Kidney (tissue), 14 donors: Measurements from ENCODE around the gene ACO1. TPM values are rescaled to one million over a fixed set of nuclear protein-coding genes. Genes with fewer than 3 reads are reported as not detected.
A peak's percentile ranks its signal among the peaks of the same experiment; 100 is the strongest.

Experiments used
- DNase-seq, 5 donors: peaks; one replicate each; pipeline ENCODE4 v3.0.0-alpha.2; 2013 to 2020
- FAIRE-seq: peaks from 2 replicates; lab custom pipeline; 2012; peaks lifted over from hg19 to GRCh38; lab: Jason Lieb, UNC
- H3K27ac ChIP-seq, 2 donors: one replicate each; pipeline ENCODE4 v1.7.0; 2013; ENCODE audit warnings: low read depth in 2 of 2, low read length in 2 of 2, inconsistent platforms in 1 of 2
- H3K27me3 ChIP-seq: one replicate; pipeline ENCODE4 v1.7.1; 2013; ENCODE audit warnings: low read length, inconsistent platforms; ENCODE audit not compliant: control insufficient read depth, insufficient read depth
- H3K36me3 ChIP-seq, 3 donors: one replicate each; pipeline versions ENCODE4 v1.7.0 to v1.7.1; 2013; ENCODE audit warnings: low read length in 3 of 3, control low read depth in 1 of 3, inconsistent platforms in 1 of 3; ENCODE audit not compliant: insufficient read depth in 3 of 3, control insufficient read depth in 2 of 3
- H3K4me1 ChIP-seq, 3 donors: one replicate each; pipeline versions ENCODE4 v1.7.0 to v1.7.1; 2013; ENCODE audit warnings: low read length in 3 of 3, inconsistent platforms in 1 of 3, low read depth in 1 of 3; ENCODE audit not compliant: control insufficient read depth in 2 of 3, insufficient read depth in 2 of 3
- H3K4me3 ChIP-seq, 3 donors: one replicate each; pipeline versions ENCODE4 v1.7.0 to v1.8.1; 2013; ENCODE audit warnings: low read length in 3 of 3, control low read depth in 1 of 3, inconsistent platforms in 1 of 3
- H3K9ac ChIP-seq, 3 donors: one replicate each; pipeline versions ENCODE4 v1.7.0 to v1.7.1; 2013; ENCODE audit warnings: low read length in 3 of 3, control low read depth in 1 of 3, inconsistent platforms in 1 of 3
- H3K9me3 ChIP-seq, 3 donors: one replicate each; pipeline versions ENCODE4 v1.7.0 to v1.7.1; 2013; ENCODE audit warnings: low read length in 3 of 3, control low read depth in 1 of 3, inconsistent platforms in 1 of 3; ENCODE audit not compliant: control insufficient read depth in 2 of 3, insufficient read depth in 1 of 3
- CTCF ChIP-seq: IDR thresholded peaks from 3 replicates; pipeline ENCODE4 v1.5.1; 2012; ENCODE audit warnings: mild to moderate bottlenecking, moderate library complexity, borderline replicate concordance; ENCODE audit not compliant: insufficient read depth; ENCODE audit errors: extremely low read depth
- intact Hi-C: fragments of 100-400 bp; cut with DNase I; formaldehyde crosslinking; loops from one replicate; pipeline ENCODE4 v1.11.1; 2022
- polyA plus RNA-seq: library from polyadenylated mRNA; stranded (reverse); fragments of 350-450 nt; fragmentation: Illumina TruSeq; extraction: RNeasy Lipid Tissue Mini Kit (QIAGEN cat#74804); gene quantifications from one replicate; pipeline ENCODE4 v1.2.3, GENCODE V29; 2014; ENCODE audit warnings: low read depth, low replicate concordance; ENCODE audit not compliant: insufficient read depth
- total RNA-seq: library from RNA; stranded (reverse); fragmentation: NEBNext Ultra II Directional; extraction: Animal tissue kit (Norgen Biotek cat#: 25700); gene quantifications from one replicate; pipeline ENCODE4 v1.2.1, GENCODE V29; 2021
- donor health status: control.
- donor health status: control.
- donor health status: control.
- donor health status: control.
- donor health status: control.
- donor health status: DM: yes; HTN: yes; CAD: no.
- donor health status: Normal renal cell carcinoma (clear cell type).

Gene ACO1
- total and polyA plus RNA-seq, 2 donors from 2014 or later: 36.8 to 70.5 TPM

DNA sequence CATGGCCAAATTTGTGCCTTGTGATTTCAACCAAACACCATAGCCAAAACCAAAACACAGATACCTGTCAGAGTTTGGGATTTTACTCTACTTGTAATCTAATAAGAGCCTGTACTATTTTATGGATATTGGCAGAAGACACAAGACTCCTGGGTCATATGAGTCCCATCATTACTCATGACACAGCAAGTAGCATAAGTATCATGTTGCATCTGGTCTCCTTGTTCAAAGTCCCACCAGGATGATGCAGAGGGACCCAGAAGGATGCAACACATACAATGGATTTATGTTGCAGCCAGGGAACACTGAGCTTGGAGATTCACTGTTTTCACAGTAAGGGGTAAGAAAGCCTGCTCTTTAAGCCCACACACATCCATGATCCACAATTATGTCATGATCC is 13.2 kb upstream of the ACO1 start:
- DNase-seq (no peak), FAIRE-seq (no peak)
- no peak for TF ChIP-seq CTCF
- Histone ChIP-seq H3K4me3 (no peak overlapping the region), H3K4me1 (no peaks in the 10 kb centered on the region), H3K36me3 (no peaks in the 10 kb centered on the region), H3K9ac (no peak overlapping the region), H3K9me3 (no peaks in the 10 kb centered on the region), H3K27ac (no peak overlapping the region), H3K27me3 (no peaks in the 10 kb centered on the region)
- intact Hi-C loops: loop anchor here (10.0 kb wide), 1 partner anchor 604 kb away; no protein-coding TSS in a partner anchor

DNA sequence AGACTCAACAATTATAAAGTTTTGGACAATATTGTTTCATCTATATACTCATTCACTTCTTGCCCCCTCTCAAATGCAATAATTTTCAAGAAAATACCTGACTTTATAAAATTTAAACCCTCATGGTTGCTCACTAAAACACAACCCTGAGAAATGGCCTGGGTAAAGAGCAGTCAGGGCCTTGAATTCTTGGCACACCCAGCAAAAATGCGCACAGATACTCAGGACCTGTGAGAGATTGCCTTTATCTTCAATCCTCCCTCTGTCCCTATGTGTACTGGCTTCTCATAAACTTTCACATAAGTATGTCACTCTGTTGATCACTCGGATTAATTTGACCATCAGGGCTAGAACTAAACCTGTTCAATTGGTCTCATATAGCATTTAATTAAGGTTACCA is 12.8 kb upstream of the ACO1 start:
- Histone ChIP-seq H3K27me3 (no peaks in the 10 kb centered on the region), H3K4me1 (no peaks in the 10 kb centered on the region), H3K27ac (no peak overlapping the region), H3K4me3 (no peak overlapping the region), H3K9me3 (no peaks in the 10 kb centered on the region), H3K9ac (no peak overlapping the region), H3K36me3 (no peaks in the 10 kb centered on the region)
- intact Hi-C loops: loop anchor here (10.0 kb wide), 1 partner anchor 603 kb away; no protein-coding TSS in a partner anchor
- DNase-seq (no peak), FAIRE-seq (no peak)
- no peak for TF ChIP-seq CTCF

GRCh38 chr9:32376285-32376684 is 8.2 kb upstream of the ACO1 start:
- no peak for DNase-seq
- H3K36me3 ChIP-seq: no peaks in the 10 kb centered on the region
- TF ChIP-seq CTCF: no peak
- H3K9me3 ChIP-seq: no peaks in the 10 kb centered on the region
- intact Hi-C loops: loop anchor here (5.0 to 10.0 kb wide), 2 partner anchors 201 to 599 kb away; no protein-coding TSS in a partner anchor
- no peak overlapping the region for H3K4me3 ChIP-seq
- no peaks in the 10 kb centered on the region for H3K4me1 ChIP-seq
- H3K27me3 ChIP-seq: no peaks in the 10 kb centered on the region
- no peak overlapping the region for H3K27ac ChIP-seq
- no peak overlapping the region for H3K9ac ChIP-seq
- FAIRE-seq: no peak

DNA sequence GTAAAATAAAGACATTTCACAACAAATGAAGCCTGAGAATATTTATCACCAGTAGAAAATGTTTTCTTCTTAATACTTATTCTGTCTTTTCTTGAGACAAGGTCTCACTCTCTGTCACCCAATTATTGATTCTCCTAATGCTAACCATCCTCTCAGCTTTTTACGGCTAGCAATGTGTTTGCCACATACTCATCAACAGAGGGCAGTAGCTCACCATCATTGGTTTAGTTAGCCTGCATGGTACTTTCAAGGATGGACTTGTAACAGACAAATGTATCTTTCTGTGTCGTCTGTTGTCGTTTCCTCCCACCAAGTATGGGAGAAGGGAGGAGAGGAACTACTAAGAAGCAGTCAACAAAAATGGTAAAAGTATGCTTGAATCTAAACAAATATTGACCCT is 5.9 kb upstream of the ACO1 start:
- no peak overlapping the region for H3K27ac ChIP-seq
- DNase-seq (peak in 3 of 5 donors; percentile 30 to 86 (median 75)), FAIRE-seq (peak; percentile 66)
- intact Hi-C loops: loop anchor here (5.0 to 10.0 kb wide), 2 partner anchors 199 to 596 kb away; no protein-coding TSS in a partner anchor
- no peak overlapping the region for H3K9ac ChIP-seq
- peaks cover 0 to under 1% (median 0%) of the 10 kb centered on the region in 3 donors for H3K4me1 ChIP-seq
- no peaks in the 10 kb centered on the region for H3K36me3 ChIP-seq
- H3K4me3 ChIP-seq: no peak overlapping the region
- no peaks in the 10 kb centered on the region for H3K9me3 ChIP-seq
- H3K27me3 ChIP-seq: peaks cover 9% of the 10 kb centered on the region
- peak; percentile 90 for TF ChIP-seq CTCF
